HepG2 (cell line): Measurements from ENCODE around the gene BPGM. TPM values are rescaled to one million over a fixed set of nuclear protein-coding genes. Genes with fewer than 3 reads are reported as not detected.

Experiments used
- SALL1 ChIP-seq: sonication (generic); formaldehyde crosslinking; IDR thresholded peaks from 2 replicates; pipeline ENCODE4 v1.8.0; 2022; ENCODE audit warnings: mild to moderate bottlenecking, missing genetic modification reagents
- SMARCE1 ChIP-seq: fragments of 450-650 bp; IDR thresholded peaks from 2 replicates; pipeline ENCODE4 v1.6.1; 2017; ENCODE audit warnings: borderline replicate concordance
- ZNF296 ChIP-seq: sonication (generic); formaldehyde crosslinking; conservative IDR thresholded peaks from 2 replicates; pipeline ENCODE4 v1.5.0; 2020; ENCODE audit warnings: mild to moderate bottlenecking, missing genetic modification reagents
- ZNF746 ChIP-seq: sonication (generic); formaldehyde crosslinking; IDR thresholded peaks from 2 replicates; pipeline ENCODE4 v1.8.0; 2022; ENCODE audit warnings: mild to moderate bottlenecking, missing genetic modification reagents
- polyA plus RNA-seq, 8 experiments: library from polyadenylated mRNA; depleted of rRNA in 3 of 8; stranded (reverse) in 7 of 8; unstranded in 1 of 8; fragments of >200 nt; fragmentation: Illumina TruSeq in 4 of 8; extraction: Trizol in 4 of 8; gene quantifications; 2 replicates each; pipeline versions ENCODE4 v1.2.1 to v1.2.3, GENCODE V29; 2011 to 2016; ENCODE audit warnings: low read depth in 4 of 8, missing spikeins in 1 of 8, mixed read lengths in 1 of 8; ENCODE audit not compliant: insufficient read depth in 1 of 8
- total RNA-seq, 5 experiments: library from RNA; depleted of rRNA; stranded (reverse); fragments of >200 nt; fragmentation: Illumina TruSeq; extraction: Trizol; gene quantifications; 2 replicates each; pipeline ENCODE4 v1.2.3, GENCODE V29; 2016; ENCODE audit warnings: low read depth in 1 of 5
- TF ChIP-seq, protein P1 (sequence below): sonication (generic); formaldehyde crosslinking; IDR thresholded peaks from 2 replicates; pipeline ENCODE4 v1.8.0; 2022; ENCODE audit warnings: mild to moderate bottlenecking, missing genetic modification reagents; ENCODE audit not compliant: insufficient replicate concordance
- TF ChIP-seq, protein P2 (sequence below): sonication (generic); formaldehyde crosslinking; IDR thresholded peaks from 2 replicates; pipeline ENCODE4 v1.8.1; 2023; ENCODE audit warnings: missing genetic modification reagents, inconsistent platforms, borderline replicate concordance
- TF ChIP-seq, protein P3 (sequence below): sonication (generic); formaldehyde crosslinking; IDR thresholded peaks from 2 replicates; pipeline ENCODE4 v1.4.0; 2020; ENCODE audit warnings: mild to moderate bottlenecking, missing genetic modification reagents
- TF ChIP-seq, protein P4 (sequence below): sonication (generic); formaldehyde crosslinking; IDR thresholded peaks from 2 replicates; pipeline ENCODE4 v1.9.0; 2022; ENCODE audit warnings: low read depth, missing genetic modification reagents

Gene BPGM
- total and polyA plus RNA-seq, 2 of the 13 experiments (the other 11 are each of a cell fraction or from before 2014, with no cell fraction given) = 4.0 to 7.5 TPM

DNA sequence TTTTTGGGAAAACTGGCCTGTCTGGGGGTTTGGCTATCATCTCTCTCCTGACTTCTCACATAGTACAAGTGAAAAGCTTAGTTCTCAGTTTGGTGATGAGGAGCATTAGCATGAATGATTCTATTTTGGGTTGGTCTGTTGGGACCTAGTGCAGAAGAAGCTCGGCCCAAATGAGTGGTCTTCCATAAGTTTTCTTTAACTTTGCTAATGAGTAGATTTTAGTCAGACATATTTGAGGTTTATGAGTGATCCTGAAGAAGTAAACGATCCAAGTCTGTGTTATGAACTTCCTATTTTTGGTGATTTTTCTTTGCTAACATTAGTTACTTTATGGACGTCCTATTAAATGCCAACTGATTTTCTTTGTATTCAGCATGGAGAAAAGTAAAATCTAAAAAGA is 81.1 kb downstream of the BPGM start (continued):
- TF ChIP-seq, protein P1, sequence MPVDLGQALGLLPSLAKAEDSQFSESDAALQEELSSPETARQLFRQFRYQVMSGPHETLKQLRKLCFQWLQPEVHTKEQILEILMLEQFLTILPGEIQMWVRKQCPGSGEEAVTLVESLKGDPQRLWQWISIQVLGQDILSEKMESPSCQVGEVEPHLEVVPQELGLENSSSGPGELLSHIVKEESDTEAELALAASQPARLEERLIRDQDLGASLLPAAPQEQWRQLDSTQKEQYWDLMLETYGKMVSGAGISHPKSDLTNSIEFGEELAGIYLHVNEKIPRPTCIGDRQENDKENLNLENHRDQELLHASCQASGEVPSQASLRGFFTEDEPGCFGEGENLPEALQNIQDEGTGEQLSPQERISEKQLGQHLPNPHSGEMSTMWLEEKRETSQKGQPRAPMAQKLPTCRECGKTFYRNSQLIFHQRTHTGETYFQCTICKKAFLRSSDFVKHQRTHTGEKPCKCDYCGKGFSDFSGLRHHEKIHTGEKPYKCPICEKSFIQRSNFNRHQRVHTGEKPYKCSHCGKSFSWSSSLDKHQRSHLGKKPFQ = no peak
- TF ChIP-seq ZNF296 (CRISPR knock-in tag) = no peak
- TF ChIP-seq, protein P2, sequence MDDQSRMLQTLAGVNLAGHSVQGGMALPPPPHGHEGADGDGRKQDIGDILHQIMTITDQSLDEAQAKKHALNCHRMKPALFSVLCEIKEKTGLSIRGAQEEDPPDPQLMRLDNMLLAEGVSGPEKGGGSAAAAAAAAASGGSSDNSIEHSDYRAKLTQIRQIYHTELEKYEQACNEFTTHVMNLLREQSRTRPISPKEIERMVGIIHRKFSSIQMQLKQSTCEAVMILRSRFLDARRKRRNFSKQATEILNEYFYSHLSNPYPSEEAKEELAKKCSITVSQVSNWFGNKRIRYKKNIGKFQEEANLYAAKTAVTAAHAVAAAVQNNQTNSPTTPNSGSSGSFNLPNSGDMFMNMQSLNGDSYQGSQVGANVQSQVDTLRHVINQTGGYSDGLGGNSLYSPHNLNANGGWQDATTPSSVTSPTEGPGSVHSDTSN (CRISPR knock-in tag) = no peak
- TF ChIP-seq, protein P3, sequence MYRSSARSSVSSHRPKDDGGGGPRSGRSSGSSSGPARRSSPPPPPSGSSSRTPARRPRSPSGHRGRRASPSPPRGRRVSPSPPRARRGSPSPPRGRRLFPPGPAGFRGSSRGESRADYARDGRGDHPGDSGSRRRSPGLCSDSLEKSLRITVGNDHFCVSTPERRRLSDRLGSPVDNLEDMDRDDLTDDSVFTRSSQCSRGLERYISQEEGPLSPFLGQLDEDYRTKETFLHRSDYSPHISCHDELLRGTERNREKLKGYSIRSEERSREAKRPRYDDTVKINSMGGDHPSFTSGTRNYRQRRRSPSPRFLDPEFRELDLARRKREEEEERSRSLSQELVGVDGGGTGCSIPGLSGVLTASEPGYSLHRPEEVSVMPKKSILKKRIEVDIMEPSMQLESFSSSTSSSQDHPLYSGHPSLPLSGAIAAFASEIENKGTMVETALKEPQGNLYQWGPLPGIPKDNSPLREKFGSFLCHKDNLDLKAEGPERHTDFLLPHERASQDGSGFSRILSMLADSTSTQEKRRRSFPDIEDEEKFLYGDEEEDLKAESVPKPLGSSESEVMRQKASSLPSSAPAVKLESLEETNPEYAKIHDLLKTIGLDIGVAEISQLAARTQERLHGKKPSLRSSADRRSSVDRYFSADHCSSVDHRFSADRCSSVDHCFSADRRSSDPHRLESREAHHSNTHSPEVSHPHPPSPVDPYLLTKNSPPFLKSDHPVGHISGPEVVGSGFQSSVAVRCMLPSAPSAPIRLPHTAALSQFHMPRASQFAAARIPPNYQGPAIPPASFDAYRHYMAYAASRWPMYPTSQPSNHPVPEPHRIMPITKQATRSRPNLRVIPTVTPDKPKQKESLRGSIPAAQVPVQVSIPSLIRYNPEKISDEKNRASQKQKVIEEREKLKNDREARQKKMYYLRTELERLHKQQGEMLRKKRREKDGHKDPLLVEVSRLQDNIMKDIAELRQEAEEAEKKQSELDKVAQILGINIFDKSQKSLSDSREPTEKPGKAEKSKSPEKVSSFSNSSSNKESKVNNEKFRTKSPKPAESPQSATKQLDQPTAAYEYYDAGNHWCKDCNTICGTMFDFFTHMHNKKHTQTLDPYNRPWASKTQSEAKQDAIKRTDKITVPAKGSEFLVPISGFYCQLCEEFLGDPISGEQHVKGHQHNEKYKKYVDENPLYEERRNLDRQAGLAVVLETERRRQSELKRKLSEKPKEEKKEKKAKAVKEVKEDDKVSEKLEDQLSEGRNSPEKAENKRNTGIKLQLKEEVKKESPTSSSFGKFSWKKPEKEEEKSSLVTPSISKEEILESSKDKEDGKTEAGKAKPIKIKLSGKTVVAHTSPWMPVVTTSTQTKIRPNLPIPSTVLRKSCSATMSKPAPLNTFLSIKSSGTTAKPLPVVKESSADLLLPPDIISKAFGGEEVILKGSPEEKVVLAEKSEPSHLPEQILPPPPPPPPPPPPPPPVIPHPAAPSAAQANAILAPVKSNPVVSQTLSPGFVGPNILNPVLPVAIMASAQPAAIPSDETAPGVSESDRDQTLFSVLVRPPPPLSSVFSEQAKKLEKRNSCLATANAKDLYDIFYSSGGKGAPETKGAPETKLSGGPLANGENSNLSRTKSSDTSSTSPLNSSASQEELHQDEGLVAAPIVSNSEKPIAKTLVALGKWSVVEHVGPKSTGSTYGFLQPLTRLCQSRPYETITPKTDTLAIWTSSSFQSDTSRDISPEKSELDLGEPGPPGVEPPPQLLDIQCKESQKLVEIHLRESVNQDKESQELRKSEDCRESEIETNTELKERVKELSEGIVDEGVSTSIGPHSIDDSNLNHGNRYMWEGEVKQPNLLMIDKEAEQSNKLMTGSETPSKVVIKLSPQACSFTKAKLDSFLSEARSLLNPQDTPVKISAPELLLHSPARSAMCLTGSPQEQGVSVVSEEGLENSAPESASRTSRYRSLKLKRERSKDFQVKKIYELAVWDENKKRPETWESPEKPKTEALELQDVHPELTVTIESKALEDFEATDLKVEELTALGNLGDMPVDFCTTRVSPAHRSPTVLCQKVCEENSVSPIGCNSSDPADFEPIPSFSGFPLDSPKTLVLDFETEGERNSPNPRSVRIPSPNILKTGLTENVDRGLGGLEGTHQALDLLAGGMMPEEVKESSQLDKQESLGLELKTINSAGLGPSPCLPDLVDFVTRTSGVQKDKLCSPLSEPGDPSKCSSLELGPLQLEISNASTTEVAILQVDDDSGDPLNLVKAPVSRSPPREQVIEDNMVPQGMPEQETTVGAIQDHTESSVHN = no peak
- TF ChIP-seq SALL1 (CRISPR knock-in tag) = no peak
- TF ChIP-seq, protein P4, sequence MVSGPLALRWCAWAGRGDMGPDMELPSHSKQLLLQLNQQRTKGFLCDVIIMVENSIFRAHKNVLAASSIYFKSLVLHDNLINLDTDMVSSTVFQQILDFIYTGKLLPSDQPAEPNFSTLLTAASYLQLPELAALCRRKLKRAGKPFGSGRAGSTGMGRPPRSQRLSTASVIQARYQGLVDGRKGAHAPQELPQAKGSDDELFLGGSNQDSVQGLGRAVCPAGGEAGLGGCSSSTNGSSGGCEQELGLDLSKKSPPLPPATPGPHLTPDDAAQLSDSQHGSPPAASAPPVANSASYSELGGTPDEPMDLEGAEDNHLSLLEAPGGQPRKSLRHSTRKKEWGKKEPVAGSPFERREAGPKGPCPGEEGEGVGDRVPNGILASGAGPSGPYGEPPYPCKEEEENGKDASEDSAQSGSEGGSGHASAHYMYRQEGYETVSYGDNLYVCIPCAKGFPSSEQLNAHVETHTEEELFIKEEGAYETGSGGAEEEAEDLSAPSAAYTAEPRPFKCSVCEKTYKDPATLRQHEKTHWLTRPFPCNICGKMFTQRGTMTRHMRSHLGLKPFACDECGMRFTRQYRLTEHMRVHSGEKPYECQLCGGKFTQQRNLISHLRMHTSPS (CRISPR knock-in tag) = no peak
- no peak for TF ChIP-seq SMARCE1
- TF ChIP-seq ZNF746 (CRISPR knock-in tag) = no peak
